Measurements from ENCODE around the gene TRHDE. TPM values are rescaled to one million over a fixed set of nuclear protein-coding genes. Genes with fewer than 3 reads are reported as not detected.

The TRHDE gene
- total RNA-seq, 3 donors from 2014 or later = not detected

DNA sequence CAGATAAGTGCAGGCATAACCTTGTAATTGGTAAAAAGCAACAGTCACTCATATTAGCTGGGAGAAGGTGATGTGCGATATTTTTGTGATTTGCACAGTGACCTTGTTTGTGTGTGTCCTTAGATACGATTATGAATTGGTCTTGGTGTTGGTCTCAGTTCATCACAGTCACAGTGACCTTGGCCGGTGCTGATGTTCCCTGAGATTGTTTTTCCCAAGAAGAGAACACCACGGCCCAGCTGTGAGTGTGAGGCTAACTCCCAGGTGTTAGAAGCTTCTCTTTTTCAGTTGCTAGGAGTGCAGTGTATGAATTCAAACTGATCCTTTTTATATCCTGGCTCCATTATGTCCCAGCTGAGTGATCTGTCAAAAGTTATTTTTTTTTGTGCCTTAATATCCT is 46.2 kb downstream of the TRHDE start:
- Mint-ChIP-seq H3K27me3 (ENCODE audit: low read depth) (no peaks in the 10 kb centered on the region), H3K4me1 (ENCODE audit: low read depth) (no peaks in the 10 kb centered on the region), H3K36me3 (ENCODE audit: insufficient read depth) (no peaks in the 10 kb centered on the region), H3K9me3 (no peaks in the 10 kb centered on the region), H3K4me3 (no peak overlapping the region)
- ATAC-seq (no peak), DNase-seq (no peak)

DNA sequence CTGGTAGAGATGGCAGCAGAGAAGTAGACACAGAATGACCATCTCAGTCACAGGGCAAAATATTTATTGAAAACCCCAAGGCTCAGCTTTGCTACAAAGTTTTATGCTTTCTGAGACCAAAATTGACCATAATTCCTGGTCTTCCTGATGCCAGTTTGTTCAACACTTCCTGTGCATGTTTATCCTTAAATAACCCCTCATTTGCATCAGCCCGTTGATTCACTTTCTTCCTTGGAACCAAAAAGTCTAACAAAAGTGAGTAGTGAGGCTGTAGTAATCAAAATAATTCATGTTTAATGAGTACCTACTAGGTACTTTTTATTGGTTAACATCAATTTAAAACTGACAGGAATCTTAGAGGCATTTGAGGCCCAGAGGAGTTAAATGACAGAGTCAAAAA is 51.7 kb downstream of the TRHDE start:
- H3K36me3 Mint-ChIP-seq (ENCODE audit: insufficient read depth) = no peaks in the 10 kb centered on the region

GRCh38 chr12:72330301-72330700 is 58.1 kb downstream of the TRHDE start:
- DNase-seq = no peak
- no peaks in the 10 kb centered on the region for H3K27me3 Mint-ChIP-seq (ENCODE audit: low read depth)
- no peaks in the 10 kb centered on the region for H3K36me3 Mint-ChIP-seq (ENCODE audit: insufficient read depth)
- no peak overlapping the region for H3K4me3 Mint-ChIP-seq
- H3K4me1 Mint-ChIP-seq (ENCODE audit: low read depth) = no peaks in the 10 kb centered on the region
- peaks cover 9% of the 10 kb centered on the region for H3K9me3 Mint-ChIP-seq
- no peak for ATAC-seq

More for the DNA sequence above, 51.7 kb downstream of the TRHDE start:
- ATAC-seq (no peak), DNase-seq (no peak)
- Mint-ChIP-seq H3K27me3 (ENCODE audit: low read depth) (no peaks in the 10 kb centered on the region), H3K4me3 (no peak overlapping the region), H3K4me1 (ENCODE audit: low read depth) (no peaks in the 10 kb centered on the region), H3K9me3 (peaks cover 5% of the 10 kb centered on the region)

DNA sequence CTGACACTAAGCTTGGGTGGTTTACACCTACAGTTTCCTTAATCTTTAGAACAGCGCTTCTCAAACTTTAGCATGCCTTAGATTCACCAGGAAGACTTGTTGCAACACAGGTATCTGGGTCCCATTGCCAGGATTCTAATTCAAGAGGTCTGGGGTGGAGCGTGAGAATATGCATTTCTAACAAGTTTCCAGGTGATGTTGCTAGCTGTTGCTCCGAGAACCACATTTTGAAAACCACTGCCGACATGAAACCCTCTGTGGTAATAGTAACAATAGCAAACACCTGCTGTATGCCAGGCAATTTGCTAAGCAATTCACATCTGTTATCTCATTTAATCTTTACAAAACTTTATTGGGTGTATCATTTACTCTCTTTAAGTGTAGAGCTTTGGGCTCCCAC is 58.6 kb downstream of the TRHDE start:
- no peak for ATAC-seq
- no peak for DNase-seq
- H3K4me1 Mint-ChIP-seq (ENCODE audit: low read depth) = no peaks in the 10 kb centered on the region
- H3K36me3 Mint-ChIP-seq (ENCODE audit: insufficient read depth) = no peaks in the 10 kb centered on the region
- H3K9me3 Mint-ChIP-seq = peaks cover 9% of the 10 kb centered on the region
- no peak overlapping the region for H3K4me3 Mint-ChIP-seq
- H3K27me3 Mint-ChIP-seq (ENCODE audit: low read depth) = no peaks in the 10 kb centered on the region

GRCh38 chr12:72337382-72337781 is 65.2 kb downstream of the TRHDE start:
- no peaks in the 10 kb centered on the region for H3K4me1 Mint-ChIP-seq (ENCODE audit: low read depth)
- ATAC-seq = no peak
- H3K4me3 Mint-ChIP-seq = no peak overlapping the region
- H3K36me3 Mint-ChIP-seq (ENCODE audit: insufficient read depth) = no peaks in the 10 kb centered on the region
- no peak for DNase-seq
- no peaks in the 10 kb centered on the region for H3K27me3 Mint-ChIP-seq (ENCODE audit: low read depth)
- H3K9me3 Mint-ChIP-seq = no peaks in the 10 kb centered on the region

- Mint-ChIP-seq H3K36me3 (ENCODE audit: insufficient read depth) (no peaks in the 10 kb centered on the region), H3K27me3 (ENCODE audit: low read depth) (no peaks in the 10 kb centered on the region), H3K9me3 (no peaks in the 10 kb centered on the region), H3K4me3 (no peak overlapping the region), H3K4me1 (ENCODE audit: low read depth) (no peaks in the 10 kb centered on the region)
- DNase-seq (no peak), ATAC-seq (no peak)
Observed at GRCh38 chr12:72337946-72338345, 65.8 kb downstream of the TRHDE start.

GRCh38 chr12:72338437-72338836 is 66.3 kb downstream of the TRHDE start:
- DNase-seq (no peak), ATAC-seq (no peak)
- Mint-ChIP-seq H3K27me3 (ENCODE audit: low read depth) (no peaks in the 10 kb centered on the region), H3K9me3 (no peaks in the 10 kb centered on the region), H3K36me3 (ENCODE audit: insufficient read depth) (no peaks in the 10 kb centered on the region), H3K4me3 (no peak overlapping the region), H3K4me1 (ENCODE audit: low read depth) (no peaks in the 10 kb centered on the region)

DNA sequence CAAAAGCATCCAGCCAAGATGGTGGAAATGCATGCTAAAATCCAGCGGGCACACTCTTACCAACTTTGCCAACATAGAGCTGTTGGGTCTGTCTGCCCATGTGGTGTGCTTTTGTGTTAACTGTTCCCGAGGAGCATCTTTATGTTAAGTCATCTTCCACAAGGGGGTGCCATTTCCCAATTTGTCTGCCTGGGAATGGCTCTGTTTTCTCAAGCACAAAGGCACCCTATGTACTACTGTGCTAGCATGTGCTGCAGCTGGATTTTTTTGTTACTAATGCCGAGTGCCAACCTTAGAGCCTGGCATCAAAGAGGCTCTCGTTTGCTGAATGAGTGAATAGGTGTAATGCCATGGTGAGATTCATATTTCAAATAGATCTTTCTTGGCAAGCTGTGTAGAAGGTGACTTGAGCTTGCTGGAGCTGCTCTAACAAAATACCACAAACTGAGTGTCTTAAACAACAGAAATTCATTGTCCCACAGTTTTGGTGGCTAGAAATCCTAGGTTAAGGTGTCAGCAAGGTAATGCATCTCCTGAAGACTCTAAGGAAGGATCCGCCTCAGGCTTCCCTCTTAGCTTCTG is 74.3 kb downstream of the TRHDE start:
- peak; percentile 52 to 53 for ATAC-seq

DNA sequence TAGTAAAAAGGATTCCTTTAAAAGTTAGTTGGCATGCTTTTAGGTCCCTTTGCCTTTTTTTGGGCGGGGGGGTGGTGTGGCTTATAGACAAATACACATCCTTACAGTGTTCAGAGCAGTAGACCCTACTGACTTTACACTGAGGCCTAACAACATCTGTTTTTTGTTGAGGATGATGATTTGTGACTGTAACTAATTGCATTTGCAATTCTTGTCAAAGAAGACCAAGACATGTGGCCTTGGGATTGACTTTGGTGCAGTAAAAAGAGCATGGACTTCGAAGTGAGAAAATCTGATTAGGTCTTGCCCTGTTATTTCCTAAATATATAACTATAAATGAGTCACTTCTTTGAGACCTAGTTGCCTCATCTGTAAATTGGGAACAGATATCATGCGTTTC is 77.3 kb downstream of the TRHDE start:
- Mint-ChIP-seq H3K27me3 (ENCODE audit: low read depth) (peaks cover 1% of the 10 kb centered on the region), H3K4me3 (no peak overlapping the region), H3K36me3 (ENCODE audit: insufficient read depth) (no peaks in the 10 kb centered on the region), H3K4me1 (ENCODE audit: low read depth) (no peaks in the 10 kb centered on the region), H3K9me3 (no peaks in the 10 kb centered on the region)
- DNase-seq = no peak
- ATAC-seq = no peak

More for the DNA sequence above, 74.3 kb downstream of the TRHDE start:
- DNase-seq = no peak
- Mint-ChIP-seq H3K4me3 (no peak overlapping the region), H3K36me3 (ENCODE audit: insufficient read depth) (no peaks in the 10 kb centered on the region), H3K4me1 (ENCODE audit: low read depth) (no peaks in the 10 kb centered on the region), H3K27me3 (ENCODE audit: low read depth) (no peaks in the 10 kb centered on the region), H3K9me3 (no peaks in the 10 kb centered on the region)

GRCh38 chr12:72359416-72359815 is 87.2 kb downstream of the TRHDE start:
- Mint-ChIP-seq H3K27me3 (ENCODE audit: low read depth) (no peaks in the 10 kb centered on the region), H3K4me1 (ENCODE audit: low read depth) (no peaks in the 10 kb centered on the region), H3K36me3 (ENCODE audit: insufficient read depth) (no peaks in the 10 kb centered on the region), H3K4me3 (no peak overlapping the region), H3K9me3 (no peaks in the 10 kb centered on the region)
- no peak for DNase-seq
- no peak for ATAC-seq

DNA sequence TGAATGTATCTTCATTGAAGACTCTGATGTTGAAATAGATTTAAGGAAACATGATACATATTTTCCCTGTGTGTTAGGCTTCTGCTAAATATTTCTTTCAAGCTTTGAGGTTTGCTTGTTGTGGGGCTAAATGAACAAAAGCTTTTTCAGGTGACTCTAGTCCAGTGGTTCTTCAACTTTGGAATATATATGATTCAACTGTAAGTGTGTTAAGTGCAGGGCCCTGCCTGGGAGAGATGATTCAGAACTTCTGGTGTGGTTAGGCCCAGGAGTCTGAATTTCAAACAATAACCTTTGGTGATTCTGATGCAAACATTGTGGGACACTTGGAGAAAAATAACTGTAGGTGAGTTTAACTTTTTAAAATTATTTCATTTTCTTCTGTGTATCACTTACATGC is 93.0 kb downstream of the TRHDE start:
- Mint-ChIP-seq H3K27me3 (ENCODE audit: low read depth) (no peaks in the 10 kb centered on the region), H3K4me3 (no peak overlapping the region), H3K4me1 (ENCODE audit: low read depth) (no peaks in the 10 kb centered on the region), H3K9me3 (peaks cover 3% of the 10 kb centered on the region), H3K36me3 (ENCODE audit: insufficient read depth) (no peaks in the 10 kb centered on the region)
- ATAC-seq (no peak), DNase-seq (no peak)

DNA sequence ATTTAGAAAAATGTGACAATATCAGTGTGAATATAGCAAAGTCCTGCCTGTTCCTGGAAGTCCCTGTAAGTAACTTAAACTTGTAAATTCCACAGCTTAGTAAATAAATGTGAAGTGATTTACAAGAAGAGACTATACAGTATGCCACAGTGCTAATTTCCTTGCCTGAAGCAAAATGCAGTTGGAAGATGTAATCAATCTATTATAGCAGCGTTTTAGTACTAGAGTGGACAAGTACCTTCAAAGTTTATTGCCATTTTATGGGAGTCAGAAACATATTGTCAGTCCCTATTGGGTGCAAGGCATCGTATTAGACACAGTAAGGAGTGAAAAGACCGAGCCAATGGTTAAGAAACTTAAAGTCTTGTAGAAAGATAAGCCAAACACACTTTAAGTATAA is 94.1 kb downstream of the TRHDE start:
- Mint-ChIP-seq H3K4me3 (no peak overlapping the region), H3K27me3 (ENCODE audit: low read depth) (no peaks in the 10 kb centered on the region), H3K36me3 (ENCODE audit: insufficient read depth) (no peaks in the 10 kb centered on the region), H3K4me1 (ENCODE audit: low read depth) (no peaks in the 10 kb centered on the region), H3K9me3 (peaks cover 3% of the 10 kb centered on the region)
- DNase-seq = no peak
- no peak for ATAC-seq

GRCh38 chr12:72368298-72368697 is 96.1 kb downstream of the TRHDE start:
- Mint-ChIP-seq H3K9me3 (peaks cover 3% of the 10 kb centered on the region), H3K36me3 (ENCODE audit: insufficient read depth) (no peaks in the 10 kb centered on the region), H3K27me3 (ENCODE audit: low read depth) (no peaks in the 10 kb centered on the region), H3K4me3 (no peak overlapping the region), H3K4me1 (ENCODE audit: low read depth) (no peaks in the 10 kb centered on the region)
- ATAC-seq (no peak), DNase-seq (no peak)

- no peak for DNase-seq
Observed at GRCh38 chr12:72368719-72369422, 96.7 kb downstream of the TRHDE start.

GRCh38 chr12:72369423-72369959 is 97.3 kb downstream of the TRHDE start:
- H3K27me3 Mint-ChIP-seq (ENCODE audit: low read depth) = no peaks in the 10 kb centered on the region
- no peak overlapping the region for H3K4me3 Mint-ChIP-seq
- peaks cover 3% of the 10 kb centered on the region for H3K9me3 Mint-ChIP-seq
- no peaks in the 10 kb centered on the region for H3K36me3 Mint-ChIP-seq (ENCODE audit: insufficient read depth)
- no peak for ATAC-seq
- no peaks in the 10 kb centered on the region for H3K4me1 Mint-ChIP-seq (ENCODE audit: low read depth)
- no peak for DNase-seq

More at GRCh38 chr12:72368719-72369422, 96.7 kb downstream of the TRHDE start:
- no peak overlapping the region for H3K4me3 Mint-ChIP-seq
- no peaks in the 10 kb centered on the region for H3K4me1 Mint-ChIP-seq (ENCODE audit: low read depth)
- no peak for ATAC-seq
- no peaks in the 10 kb centered on the region for H3K27me3 Mint-ChIP-seq (ENCODE audit: low read depth)
- H3K9me3 Mint-ChIP-seq = peaks cover 3% of the 10 kb centered on the region
- no peaks in the 10 kb centered on the region for H3K36me3 Mint-ChIP-seq (ENCODE audit: insufficient read depth)
